Neural cell (in vitro differentiated cells): ENCODE data around the gene SERPINB12. TPM values are rescaled to one million over a fixed set of nuclear protein-coding genes. Genes with fewer than 3 reads are reported as not detected.

Source experiments
- H2AFZ ChIP-seq: fragments of 200-600, 300-800 bp; sonication (generic), shearing (Covaris generic); 2 replicates; pipeline ENCODE4 v1.6.0; 2014; ENCODE audit warnings: low read depth, mild to moderate bottlenecking, antibody characterized with exemption, low read length, moderate library complexity
- H3F3A ChIP-seq: fragments of 200-600 bp; shearing (Covaris generic); 2 replicates; pipeline ENCODE4 v1.6.1; 2016; ENCODE audit warnings: mild to moderate bottlenecking, moderate library complexity, mixed read lengths, antibody characterized with exemption, low read length; ENCODE audit not compliant: insufficient read depth, poor library complexity, severe bottlenecking
- H3K27ac ChIP-seq: fragments of 200-600, 300-800 bp; sonication (generic), shearing (Covaris generic); 2 replicates; pipeline ENCODE4 v1.5.1; 2014; ENCODE audit warnings: mild to moderate bottlenecking, low read length, moderate library complexity
- H3K27me3 ChIP-seq: fragments of 300-800, 200-600 bp; sonication (generic), shearing (Covaris generic); 2 replicates; pipeline ENCODE4 v1.6.0; 2014; ENCODE audit warnings: mild to moderate bottlenecking, low read depth, low read length, moderate library complexity; ENCODE audit not compliant: insufficient read depth
- H3K36me3 ChIP-seq: fragments of 300-800, 200-600 bp; sonication (generic), shearing (Covaris generic); 2 replicates; pipeline ENCODE4 v1.5.1; 2014; ENCODE audit warnings: mild to moderate bottlenecking, antibody characterized with exemption, low read length, moderate library complexity; ENCODE audit not compliant: insufficient read depth
- H3K4me2 ChIP-seq: fragments of 300-800, 200-600 bp; sonication (generic), shearing (Covaris generic); 2 replicates; pipeline ENCODE4 v1.6.0; 2014; ENCODE audit warnings: mild to moderate bottlenecking, low read length
- H3K4me3 ChIP-seq: fragments of 300-800, 200-600 bp; sonication (generic), shearing (Covaris generic); 2 replicates; pipeline ENCODE4 v1.5.1; 2014; ENCODE audit warnings: mild to moderate bottlenecking, low read length, moderate library complexity
- H3K79me2 ChIP-seq: fragments of 200-600 bp; shearing (Covaris generic); replicated peaks from 2 replicates; pipeline ENCODE4 v1.6.0; 2014; ENCODE audit warnings: mild to moderate bottlenecking, low read length, moderate library complexity; ENCODE audit not compliant: insufficient read depth
- H3K9ac ChIP-seq: fragments of 300-800, 200-600 bp; sonication (generic), shearing (Covaris generic); 2 replicates; pipeline ENCODE4 v1.6.1; 2016; ENCODE audit warnings: mild to moderate bottlenecking, low read length, mixed read lengths
- H3K9me2 ChIP-seq: fragments of 200-600 bp; shearing (Covaris generic); 2 replicates; pipeline ENCODE4 v1.6.1; 2016; ENCODE audit warnings: mild to moderate bottlenecking, low read length, mixed read lengths; ENCODE audit not compliant: insufficient read depth
- H3K9me3 ChIP-seq: fragments of 200-600, 300-800 bp; sonication (generic), shearing (Covaris generic); 2 replicates; pipeline ENCODE4 v1.6.1; 2016; ENCODE audit warnings: mild to moderate bottlenecking, mixed run types, low read length, moderate library complexity, mixed read lengths
- H4K20me1 ChIP-seq: fragments of 200-600 bp; shearing (Covaris generic); 2 replicates; pipeline ENCODE4 v1.6.1; 2016; ENCODE audit warnings: mild to moderate bottlenecking, mixed run types; ENCODE audit not compliant: insufficient read depth
- EP300 ChIP-seq: fragments of 450-650 bp; conservative IDR thresholded peaks from 2 replicates; pipeline ENCODE4 v1.6.1; 2014; ENCODE audit warnings: antibody characterized with exemption, mild to moderate bottlenecking, moderate library complexity; ENCODE audit not compliant: poor library complexity, severe bottlenecking
- EZH2 ChIP-seq: fragments of 200-600, 300-800 bp; shearing (Covaris generic), sonication (generic); IDR thresholded peaks from 2 replicates; pipeline ENCODE4 v1.6.1; 2014; ENCODE audit warnings: antibody characterized with exemption, low read length, borderline replicate concordance, mild to moderate bottlenecking; ENCODE audit not compliant: insufficient read depth, poor library complexity, severe bottlenecking
- MXI1 ChIP-seq: fragments of 450-650 bp; conservative IDR thresholded peaks from 2 replicates; pipeline ENCODE4 v1.6.1; 2014; ENCODE audit warnings: antibody characterized with exemption, mild to moderate bottlenecking; ENCODE audit not compliant: poor library complexity, severe bottlenecking
- POLR2AphosphoS5 ChIP-seq: IDR thresholded peaks from 2 replicates; pipeline ENCODE4 v1.6.1; 2012
- RAD21 ChIP-seq: fragments of 450-650 bp; conservative IDR thresholded peaks from 2 replicates; pipeline ENCODE4 v1.6.1; 2014; ENCODE audit warnings: antibody characterized with exemption, mild to moderate bottlenecking, moderate library complexity
- SMC3 ChIP-seq: fragments of 450-650 bp; conservative IDR thresholded peaks from 2 replicates; pipeline ENCODE4 v1.6.1; 2014; ENCODE audit warnings: antibody characterized with exemption, mild to moderate bottlenecking, moderate library complexity; ENCODE audit not compliant: poor library complexity
- TAF1 ChIP-seq: IDR thresholded peaks from 2 replicates; pipeline ENCODE4 v1.6.1; 2012; ENCODE audit warnings: low read depth
- polyA plus RNA-seq: library from polyadenylated mRNA; depleted of rRNA; stranded (reverse); fragments of >200 nt; gene quantifications from 2 replicates; pipeline ENCODE4 v1.2.3, GENCODE V29; 2014
- TF ChIP-seq, protein P1 (sequence below): IDR thresholded peaks from 2 replicates; pipeline ENCODE4 v1.6.1; 2012; ENCODE audit warnings: borderline replicate concordance
- TF ChIP-seq, protein P2 (sequence below): fragments of 450-650 bp; IDR thresholded peaks from 2 replicates; pipeline ENCODE4 v1.5.1; 2014; ENCODE audit warnings: antibody characterized with exemption, mild to moderate bottlenecking, moderate library complexity; ENCODE audit not compliant: poor library complexity, severe bottlenecking

The SERPINB12 gene
- polyA plus RNA-seq, 1 donor from 2014 or later: not detected

- Histone ChIP-seq H3F3A (no peaks in the 10 kb centered on the region), H3K27me3 (no peaks in the 10 kb centered on the region), H3K27ac (no peak overlapping the region), H3K9me2 (no peaks in the 10 kb centered on the region), H4K20me1 (no peaks in the 10 kb centered on the region), H2AFZ (no peak overlapping the region), H3K9me3 (no peaks in the 10 kb centered on the region), H3K36me3 (no peaks in the 10 kb centered on the region), H3K4me3 (no peak overlapping the region), H3K79me2 (no peaks in the 10 kb centered on the region), H3K4me2 (no peak overlapping the region), H3K9ac (no peak overlapping the region)
- TF ChIP-seq SMC3 (peak; percentile 96), EP300 (no peak), RAD21 (peak; percentile 92)
- TF ChIP-seq, protein P1, sequence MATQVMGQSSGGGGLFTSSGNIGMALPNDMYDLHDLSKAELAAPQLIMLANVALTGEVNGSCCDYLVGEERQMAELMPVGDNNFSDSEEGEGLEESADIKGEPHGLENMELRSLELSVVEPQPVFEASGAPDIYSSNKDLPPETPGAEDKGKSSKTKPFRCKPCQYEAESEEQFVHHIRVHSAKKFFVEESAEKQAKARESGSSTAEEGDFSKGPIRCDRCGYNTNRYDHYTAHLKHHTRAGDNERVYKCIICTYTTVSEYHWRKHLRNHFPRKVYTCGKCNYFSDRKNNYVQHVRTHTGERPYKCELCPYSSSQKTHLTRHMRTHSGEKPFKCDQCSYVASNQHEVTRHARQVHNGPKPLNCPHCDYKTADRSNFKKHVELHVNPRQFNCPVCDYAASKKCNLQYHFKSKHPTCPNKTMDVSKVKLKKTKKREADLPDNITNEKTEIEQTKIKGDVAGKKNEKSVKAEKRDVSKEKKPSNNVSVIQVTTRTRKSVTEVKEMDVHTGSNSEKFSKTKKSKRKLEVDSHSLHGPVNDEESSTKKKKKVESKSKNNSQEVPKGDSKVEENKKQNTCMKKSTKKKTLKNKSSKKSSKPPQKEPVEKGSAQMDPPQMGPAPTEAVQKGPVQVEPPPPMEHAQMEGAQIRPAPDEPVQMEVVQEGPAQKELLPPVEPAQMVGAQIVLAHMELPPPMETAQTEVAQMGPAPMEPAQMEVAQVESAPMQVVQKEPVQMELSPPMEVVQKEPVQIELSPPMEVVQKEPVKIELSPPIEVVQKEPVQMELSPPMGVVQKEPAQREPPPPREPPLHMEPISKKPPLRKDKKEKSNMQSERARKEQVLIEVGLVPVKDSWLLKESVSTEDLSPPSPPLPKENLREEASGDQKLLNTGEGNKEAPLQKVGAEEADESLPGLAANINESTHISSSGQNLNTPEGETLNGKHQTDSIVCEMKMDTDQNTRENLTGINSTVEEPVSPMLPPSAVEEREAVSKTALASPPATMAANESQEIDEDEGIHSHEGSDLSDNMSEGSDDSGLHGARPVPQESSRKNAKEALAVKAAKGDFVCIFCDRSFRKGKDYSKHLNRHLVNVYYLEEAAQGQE: no peak
- TF ChIP-seq, protein P2, sequence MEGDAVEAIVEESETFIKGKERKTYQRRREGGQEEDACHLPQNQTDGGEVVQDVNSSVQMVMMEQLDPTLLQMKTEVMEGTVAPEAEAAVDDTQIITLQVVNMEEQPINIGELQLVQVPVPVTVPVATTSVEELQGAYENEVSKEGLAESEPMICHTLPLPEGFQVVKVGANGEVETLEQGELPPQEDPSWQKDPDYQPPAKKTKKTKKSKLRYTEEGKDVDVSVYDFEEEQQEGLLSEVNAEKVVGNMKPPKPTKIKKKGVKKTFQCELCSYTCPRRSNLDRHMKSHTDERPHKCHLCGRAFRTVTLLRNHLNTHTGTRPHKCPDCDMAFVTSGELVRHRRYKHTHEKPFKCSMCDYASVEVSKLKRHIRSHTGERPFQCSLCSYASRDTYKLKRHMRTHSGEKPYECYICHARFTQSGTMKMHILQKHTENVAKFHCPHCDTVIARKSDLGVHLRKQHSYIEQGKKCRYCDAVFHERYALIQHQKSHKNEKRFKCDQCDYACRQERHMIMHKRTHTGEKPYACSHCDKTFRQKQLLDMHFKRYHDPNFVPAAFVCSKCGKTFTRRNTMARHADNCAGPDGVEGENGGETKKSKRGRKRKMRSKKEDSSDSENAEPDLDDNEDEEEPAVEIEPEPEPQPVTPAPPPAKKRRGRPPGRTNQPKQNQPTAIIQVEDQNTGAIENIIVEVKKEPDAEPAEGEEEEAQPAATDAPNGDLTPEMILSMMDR: peak; percentile 92
Observed at GRCh38 chr18:63518178-63519012, 23.8 kb upstream of the SERPINB12 start.

DNA sequence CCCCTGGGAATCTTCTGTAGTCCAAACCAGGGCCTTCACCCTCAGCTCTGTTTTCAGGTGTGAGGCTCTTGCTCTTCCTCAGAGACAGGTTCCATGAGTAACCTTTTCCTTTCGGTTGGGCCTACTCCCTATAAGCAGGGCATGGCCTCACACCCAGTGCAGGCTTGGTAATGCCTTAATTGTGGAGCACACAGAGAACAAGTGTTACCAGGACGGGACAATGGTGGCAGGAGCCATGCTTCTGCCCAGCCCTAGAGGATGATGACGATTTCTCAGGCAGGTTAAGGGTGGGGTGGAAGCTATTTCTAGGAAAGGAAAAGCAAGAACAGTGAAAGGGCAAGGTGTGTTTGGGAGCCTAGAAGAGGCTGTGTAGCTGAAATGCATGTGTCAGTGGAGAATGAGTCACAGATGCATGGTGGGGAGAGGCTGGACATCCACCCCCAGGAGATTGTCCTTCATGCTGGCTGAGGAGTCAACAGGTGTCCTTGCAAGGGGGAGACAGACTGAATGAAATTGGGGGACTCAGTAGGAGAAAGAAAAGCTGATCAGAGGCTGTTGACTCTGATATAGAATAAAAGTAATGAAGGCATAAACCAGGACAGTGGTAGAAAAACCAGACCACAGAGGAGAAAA is 22.0 kb upstream of the SERPINB12 start:
- H3K9me3 ChIP-seq: no peaks in the 10 kb centered on the region
- no peaks in the 10 kb centered on the region for H3K9me2 ChIP-seq
- no peaks in the 10 kb centered on the region for H4K20me1 ChIP-seq
- no peaks in the 10 kb centered on the region for H3K79me2 ChIP-seq
- H3K9ac ChIP-seq: no peak overlapping the region
- no peak overlapping the region for H3K4me2 ChIP-seq
- H3K27ac ChIP-seq: no peak overlapping the region
- TF ChIP-seq, protein P2: no peak
- TF ChIP-seq SMC3: no peak
- TF ChIP-seq TAF1: no peak
- TF ChIP-seq, protein P1: no peak
- no peak for TF ChIP-seq RAD21
- no peak for TF ChIP-seq MXI1
- TF ChIP-seq POLR2AphosphoS5: no peak
- TF ChIP-seq EP300: no peak
- no peak for TF ChIP-seq EZH2
- no peak overlapping the region for H2AFZ ChIP-seq
- no peaks in the 10 kb centered on the region for H3K27me3 ChIP-seq
- no peaks in the 10 kb centered on the region for H3K36me3 ChIP-seq
- no peak overlapping the region for H3K4me3 ChIP-seq
- no peaks in the 10 kb centered on the region for H3F3A ChIP-seq
